GM19043 (cell line): ENCODE data around the gene PRAMEF1.
"Not testable (repeated sequence)": the region's sequence is repeated elsewhere in the genome, so short reads cannot be mapped to it uniquely, and the experiment has no call there.

ENCODE experiments used
- ATAC-seq: cut with Tn5 transposase; IDR thresholded peaks from one replicate; pipeline ENCODE4 v1.9.1; 2021; ENCODE audit warnings: low read depth; ENCODE audit not compliant: unreplicated experiment

Gene PRAMEF1

DNA sequence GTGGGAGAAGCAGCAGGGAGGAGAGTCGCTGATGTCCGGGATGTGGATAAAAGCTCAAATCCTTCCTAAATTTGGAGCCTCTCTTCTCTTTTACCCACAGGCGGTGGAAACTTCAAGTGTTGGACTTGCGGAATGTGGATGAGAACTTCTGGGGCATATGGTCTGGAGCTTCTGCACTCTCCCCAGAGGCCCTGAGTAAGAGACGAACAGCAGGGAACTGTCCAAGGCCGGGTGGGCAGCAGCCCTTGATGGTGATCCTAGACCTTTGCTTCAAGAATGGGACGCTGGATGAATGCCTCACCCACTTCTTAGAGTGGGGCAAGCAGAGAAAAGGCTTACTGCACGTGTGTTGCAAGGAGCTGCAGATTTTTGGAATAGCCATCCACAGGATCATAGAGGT lies 15.8 kb upstream of the PRAMEF1 start:
- ATAC-seq, result no peak

DNA sequence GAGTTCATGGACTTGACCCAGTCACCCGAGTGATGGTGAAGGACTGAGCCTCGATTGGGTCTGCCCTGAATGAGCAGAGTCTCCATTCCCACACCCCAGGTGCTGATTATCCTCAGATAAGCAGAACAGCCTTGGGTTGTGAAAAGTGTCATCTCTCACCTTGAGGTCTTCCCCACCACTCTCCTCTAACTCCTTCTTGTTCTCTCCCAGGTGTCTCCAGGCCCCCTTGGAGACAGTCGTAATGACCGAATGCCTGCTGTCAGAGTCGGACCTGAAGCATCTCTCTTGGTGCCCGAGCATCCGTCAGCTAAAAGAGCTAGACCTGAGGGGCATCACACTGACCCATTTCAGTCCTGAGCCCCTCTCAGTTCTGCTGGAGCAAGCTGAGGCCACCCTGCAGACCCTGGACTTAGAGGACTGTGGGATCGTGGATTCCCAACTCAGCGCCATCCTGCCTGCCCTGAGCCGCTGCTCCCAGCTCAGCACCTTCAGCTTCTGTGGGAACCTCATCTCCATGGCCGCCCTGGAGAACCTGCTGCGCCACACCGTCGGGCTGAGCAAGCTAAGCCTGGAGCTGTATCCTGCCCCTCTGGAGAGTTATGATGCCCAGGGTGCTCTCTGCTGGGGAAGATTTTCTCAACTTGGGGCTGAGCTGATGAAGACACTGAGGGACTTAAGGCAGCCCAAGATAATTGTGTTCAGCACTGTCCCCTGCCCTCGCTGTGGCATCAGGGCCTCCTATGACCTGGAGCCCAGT lies 14.2 kb upstream of the PRAMEF1 start:
- no peak for ATAC-seq

DNA sequence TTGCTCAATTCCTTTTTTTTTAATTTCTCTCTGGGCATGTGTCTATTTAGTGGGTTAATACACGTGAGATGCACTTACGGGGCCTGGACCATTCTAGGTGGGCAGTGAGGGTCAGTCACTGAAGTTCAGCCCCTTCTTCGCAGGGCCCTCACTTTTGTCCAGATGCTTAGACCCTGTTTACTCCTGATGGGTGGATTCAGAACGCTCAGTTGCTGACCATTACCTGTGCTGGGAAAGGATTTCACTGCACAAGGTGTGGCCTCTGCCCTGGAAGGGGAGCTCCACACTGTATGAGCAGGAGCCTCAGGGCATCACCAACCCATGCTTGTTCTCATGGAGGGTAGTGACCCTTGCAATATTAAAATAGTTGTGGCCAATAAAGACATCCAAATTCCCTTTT lies 13.1 kb upstream of the PRAMEF1 start:
- no peak for ATAC-seq

DNA sequence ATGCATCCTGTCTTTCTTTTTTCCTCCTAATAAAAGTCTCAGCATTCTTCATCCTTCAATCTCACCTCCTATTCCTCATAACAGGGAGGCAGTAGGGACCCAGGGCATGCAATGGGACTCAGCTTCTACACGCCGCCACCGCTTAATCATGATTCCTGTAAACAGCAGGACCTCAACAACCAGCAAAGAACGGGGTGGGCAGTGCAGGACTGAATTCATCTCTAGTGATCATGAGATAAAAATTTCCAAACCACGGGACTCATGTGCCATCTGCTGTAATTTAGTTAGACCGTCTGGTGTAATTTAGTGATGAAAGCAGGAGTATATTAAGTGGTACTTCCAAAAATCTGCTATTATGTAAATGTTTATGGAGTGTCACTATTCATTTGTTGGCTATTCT lies 12.3 kb upstream of the PRAMEF1 start:
- no peak for ATAC-seq

DNA sequence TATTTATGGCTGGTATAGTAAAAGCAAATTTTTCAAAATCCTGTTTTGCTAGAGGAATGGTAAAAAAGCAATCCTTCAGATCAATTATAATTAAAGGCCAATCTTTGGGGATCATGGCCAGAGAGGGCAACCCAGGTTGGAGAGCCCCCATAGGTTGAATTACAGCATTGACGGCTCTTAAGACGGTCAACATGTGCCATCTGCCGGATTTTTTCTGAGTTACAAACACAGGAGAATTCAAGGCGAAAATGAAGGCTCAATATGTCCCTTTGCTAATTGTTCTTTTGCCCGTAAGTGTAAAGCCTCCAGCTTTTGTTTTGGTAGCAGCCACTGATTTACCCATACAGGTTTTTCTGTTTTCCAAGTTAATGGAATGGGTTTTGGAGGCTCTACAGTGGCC lies 9.7 kb upstream of the PRAMEF1 start:
- ATAC-seq, result not testable (repeated sequence)

DNA sequence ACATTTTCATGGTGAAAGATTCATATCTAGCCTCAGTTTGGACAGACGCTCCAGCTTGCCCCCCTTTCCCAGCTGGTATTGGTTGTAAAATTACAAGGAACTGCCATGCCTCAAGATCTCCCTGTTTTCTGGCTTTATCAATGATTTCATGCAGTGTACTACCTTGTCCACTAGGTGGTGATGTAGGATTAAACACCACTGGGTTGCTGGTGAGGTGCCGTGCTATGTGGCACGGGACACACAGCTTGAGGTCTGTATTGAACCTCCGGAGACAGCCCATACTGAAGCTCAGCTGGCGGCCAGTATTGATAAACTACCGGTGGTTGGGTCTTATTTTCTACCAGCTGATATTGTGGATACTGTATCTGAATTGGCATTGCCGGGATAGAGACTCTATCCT lies 7.4 kb upstream of the PRAMEF1 start:
- ATAC-seq, result not testable (repeated sequence)

DNA sequence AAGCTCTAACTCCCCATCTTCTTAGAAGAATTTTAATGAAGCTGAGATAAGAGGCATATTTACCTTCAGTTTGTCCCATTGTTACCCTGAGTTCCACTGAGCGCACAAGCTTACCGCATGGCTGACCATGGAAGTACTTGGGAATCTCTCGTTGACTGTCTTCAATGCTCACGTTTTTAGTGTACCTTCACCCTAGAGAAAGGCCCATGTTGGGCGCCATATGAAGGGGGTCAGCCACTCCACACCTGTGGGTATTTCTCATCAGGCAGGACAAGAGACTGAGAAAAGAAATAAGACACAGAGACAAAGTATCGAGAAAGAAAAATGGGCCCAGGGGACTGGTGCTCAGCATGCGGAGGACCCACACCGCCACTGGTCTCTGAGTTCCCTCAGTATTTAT lies 6.5 kb upstream of the PRAMEF1 start:
- ATAC-seq, result not testable (repeated sequence)

DNA sequence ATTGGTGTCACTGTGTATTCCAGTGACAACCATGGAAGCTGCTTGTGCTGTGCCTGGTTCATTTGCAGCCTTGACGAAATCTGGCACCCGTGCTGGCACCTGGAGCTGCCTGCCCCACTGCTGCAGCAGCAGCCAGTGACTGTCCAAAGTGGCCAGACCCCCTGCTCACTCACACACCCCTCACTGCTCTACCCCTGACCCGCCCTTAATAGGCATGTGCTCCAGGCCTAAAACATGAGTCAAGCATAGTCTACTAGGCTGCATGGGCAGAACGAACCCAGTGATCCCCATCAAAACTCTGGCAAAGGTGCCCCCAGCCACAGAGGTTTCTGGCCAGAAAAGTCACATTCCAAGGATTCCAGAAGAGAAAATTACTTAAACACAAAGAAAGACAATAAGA lies 7.7 kb downstream of the PRAMEF1 start:
- no peak for ATAC-seq

DNA sequence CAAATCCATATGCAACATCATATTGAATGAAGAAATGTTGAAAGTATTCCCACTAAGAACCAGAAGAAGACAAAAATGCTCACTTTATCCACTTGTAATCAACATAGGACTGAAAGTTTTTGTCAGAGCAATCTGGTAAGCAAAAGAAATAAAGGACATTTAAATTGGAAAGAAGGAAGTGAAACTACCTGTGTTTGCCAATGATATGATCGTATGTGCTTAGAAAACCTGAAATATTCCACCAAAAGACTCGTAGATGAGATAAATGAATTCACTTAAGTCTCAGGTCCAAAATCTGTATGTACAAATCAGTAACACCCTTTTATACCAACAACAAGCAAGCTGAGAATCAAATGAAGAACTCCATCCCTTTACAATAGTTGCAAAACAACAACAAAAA lies 8.5 kb downstream of the PRAMEF1 start:
- no peak for ATAC-seq

DNA sequence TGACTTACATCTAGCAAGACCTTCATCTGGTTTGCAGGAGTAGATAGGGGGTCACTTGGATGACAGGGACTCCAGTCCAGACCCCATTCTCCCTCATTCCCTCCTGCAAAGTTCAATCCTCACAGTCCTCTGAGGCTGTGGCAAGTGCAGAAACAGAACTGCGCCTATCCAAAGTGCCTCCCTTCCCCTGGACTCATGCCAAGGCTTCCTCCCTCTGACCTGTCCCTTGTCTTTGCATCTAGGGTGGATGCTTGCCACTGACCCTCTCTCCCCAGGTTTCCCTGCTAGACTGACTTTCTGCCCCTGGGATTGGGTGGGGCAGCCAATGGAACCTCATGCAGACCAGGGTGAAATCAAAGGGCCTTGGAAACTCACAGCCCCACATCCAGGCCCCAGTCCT lies 18.7 kb downstream of the PRAMEF1 start:
- no peak for ATAC-seq

DNA sequence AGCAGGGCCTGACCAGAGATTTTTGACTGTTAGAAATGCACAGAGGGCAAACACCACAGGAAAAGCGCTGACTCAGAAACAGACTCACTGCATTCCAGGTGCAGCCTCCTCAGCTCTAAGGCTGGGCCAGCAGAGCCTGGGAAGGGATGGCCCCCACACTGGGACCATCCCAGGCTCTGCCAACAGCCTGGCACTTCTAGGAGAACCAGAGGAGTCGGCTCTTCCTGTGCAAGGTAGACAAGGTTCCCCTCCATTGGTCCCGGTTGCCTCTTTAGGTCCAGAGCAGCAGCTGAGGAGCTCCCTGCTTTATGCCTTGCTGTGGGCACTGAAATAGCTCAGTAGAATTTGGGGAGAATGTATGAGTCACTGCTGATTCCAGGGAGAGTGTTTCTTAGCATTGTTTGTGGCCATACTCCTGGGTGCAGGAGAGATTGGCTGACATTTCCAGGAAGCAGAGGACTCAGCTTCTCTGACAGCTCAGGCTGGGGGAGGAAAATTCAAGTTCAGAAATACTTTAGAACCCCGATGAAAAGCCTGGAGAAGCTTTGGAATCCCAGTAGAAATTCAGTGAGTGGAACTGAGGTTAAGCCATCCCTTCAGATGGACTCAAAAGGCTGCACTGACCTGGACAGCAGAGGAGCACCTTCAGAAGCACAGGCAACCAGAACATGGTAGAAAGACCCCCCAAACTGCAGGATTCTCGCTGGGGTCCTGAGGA lies 19.7 kb downstream of the PRAMEF1 start:
- no peak for ATAC-seq

DNA sequence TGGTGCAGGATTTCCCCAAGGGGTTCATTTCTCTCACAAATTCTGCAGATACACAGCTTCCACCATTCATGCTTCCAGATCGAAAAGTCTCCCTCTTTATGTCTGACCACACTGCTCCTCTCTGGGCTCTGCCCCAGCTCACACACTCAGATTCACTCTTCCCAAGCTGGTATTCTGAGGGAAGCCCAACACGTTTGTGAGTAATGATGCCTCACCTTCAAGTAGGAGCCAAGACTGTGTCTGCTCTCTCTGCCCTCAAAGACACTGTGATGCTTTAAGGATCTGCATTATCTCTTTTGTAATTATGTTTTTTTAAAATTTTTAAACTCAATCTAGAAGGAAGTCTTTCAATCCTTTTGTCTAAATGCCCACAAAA lies 20.2 kb downstream of the PRAMEF1 start:
- no peak for ATAC-seq

DNA sequence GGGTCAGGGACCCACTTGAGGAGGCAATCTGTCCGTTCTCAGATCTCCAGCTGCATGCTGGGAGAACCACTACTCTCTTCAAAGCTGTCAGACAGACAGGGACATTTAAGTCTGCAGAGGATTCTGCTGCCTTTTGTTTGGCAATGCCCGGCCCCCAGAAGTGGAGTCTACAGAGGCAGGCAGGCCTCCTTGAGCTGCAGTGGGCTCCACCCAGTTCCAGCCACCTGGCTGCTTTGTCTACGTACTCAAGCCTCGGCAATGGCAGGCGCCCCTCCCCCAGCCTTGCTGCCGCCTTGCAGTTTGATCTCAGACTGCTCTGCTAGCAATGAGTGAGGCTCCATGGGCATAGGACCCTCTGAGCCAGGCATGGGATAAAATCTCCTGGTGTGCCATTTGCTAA lies 27.9 kb downstream of the PRAMEF1 start:
- ATAC-seq, result not testable (repeated sequence)

DNA sequence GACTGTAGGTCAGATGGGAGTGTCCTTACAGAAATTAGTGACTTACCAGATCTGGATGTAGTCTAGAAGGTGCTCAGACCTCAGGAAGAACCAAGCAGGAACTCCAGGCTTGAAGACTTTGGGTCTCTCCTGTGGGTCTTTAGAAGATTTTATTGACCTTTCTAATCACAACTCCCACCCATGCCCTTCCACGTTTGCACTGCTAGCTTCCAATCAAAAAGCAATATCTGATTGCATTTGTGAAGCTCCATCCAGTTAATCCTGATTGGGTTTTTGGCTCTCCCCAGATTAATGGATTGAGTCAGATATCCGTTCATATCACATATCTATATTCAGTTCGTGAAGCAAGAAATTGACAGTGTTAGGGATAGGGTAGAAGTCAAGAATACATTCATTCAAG lies 40.1 kb downstream of the PRAMEF1 start, which contains the start of gene PRAMEF11:
Gene PRAMEF11 (minus strand): TSS at position 101 of the 400 bp plus-strand sequence. CDS start 2,621 bp downstream, outside the sequence.
- ATAC-seq, result not testable (repeated sequence)

DNA sequence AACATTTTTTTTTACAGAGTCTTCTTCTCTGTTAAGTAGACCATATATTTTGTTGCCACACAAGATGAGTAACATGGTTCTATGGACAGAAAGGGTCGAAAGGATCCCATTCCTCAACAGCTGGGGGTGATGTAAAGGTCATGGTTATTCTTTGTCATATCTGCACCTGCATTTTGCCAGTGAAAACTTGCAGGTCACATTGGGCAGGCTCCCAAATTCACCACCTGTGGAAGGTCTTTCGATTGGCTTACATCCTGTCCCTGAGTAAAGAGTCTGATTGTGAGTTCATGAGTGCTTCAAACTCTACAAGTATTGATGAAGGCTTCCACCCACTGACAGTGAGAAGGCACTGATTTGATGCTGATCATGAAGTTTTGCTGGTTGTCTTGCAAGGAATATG lies 42.1 kb downstream of the PRAMEF1 start:
- ATAC-seq, result not testable (repeated sequence)
